ENCODE results near the gene ATP8A2. TPM values are rescaled to one million over a fixed set of nuclear protein-coding genes. Genes with fewer than 3 reads are reported as not detected.

The ATP8A2 gene
- total and polyA plus RNA-seq, 2 of the 8 experiments (the other 6 are each of a cell fraction or from before 2014, with no cell fraction given) = 2.4 to 8.3 TPM

DNA sequence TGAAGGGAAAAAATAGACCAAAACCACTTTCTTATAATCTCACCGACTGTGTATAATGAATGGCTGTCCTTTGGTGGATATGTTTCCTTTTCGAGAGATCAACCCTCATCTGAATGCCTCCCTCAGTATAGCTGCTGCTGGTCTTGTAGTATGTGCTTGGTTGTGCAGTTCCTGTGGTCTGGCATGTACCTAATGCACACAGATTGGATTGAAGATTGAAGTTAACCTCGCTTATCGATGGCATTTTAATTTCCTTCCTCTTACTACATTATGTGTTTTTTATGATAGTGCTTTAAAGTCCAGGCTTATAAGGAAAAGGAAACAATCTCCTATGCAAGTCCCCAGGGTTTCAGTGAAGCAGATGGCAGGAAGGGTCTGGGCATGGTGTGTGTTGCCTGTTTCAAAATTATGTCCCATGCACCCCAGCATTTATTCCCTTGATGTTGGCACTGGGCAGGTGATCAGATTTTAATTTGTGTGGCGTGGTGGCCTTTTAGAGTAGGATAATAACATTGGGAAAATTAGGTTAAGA lies 346.0 kb downstream of the ATP8A2 start:
- Histone ChIP-seq H4K20me1 (replicated peaks in 1 of 2; ENCODE audit: control insufficient read depth in 1 of 2, insufficient read depth in 2 of 2, low read length in 2 of 2) (no peaks in the 10 kb centered on the region), H3K4me3 (ENCODE audit: extremely low read depth in 1 of 4, insufficient read depth in 2 of 4, low read depth in 3 of 4, low read length in 4 of 4) (no peak overlapping the region), H4K91ac (replicated peaks; ENCODE audit: insufficient read length, low read length) (no peak overlapping the region), H3K27ac (ENCODE audit: low read depth, low read length) (no peak overlapping the region), H3K18ac (ENCODE audit: extremely low read depth, low read length) (no peak overlapping the region), H3K4me2 (ENCODE audit: insufficient read depth in 1 of 2, low read depth in 2 of 2, low read length in 2 of 2) (no peak overlapping the region), H2BK15ac (ENCODE audit: low read length) (no peak overlapping the region), H3K56ac (replicated peaks; ENCODE audit: insufficient read length, low read depth, low read length) (no peak overlapping the region), H3K9ac (replicated peaks in 1 of 4; ENCODE audit: extremely low read depth in 1 of 4, low read depth in 3 of 4, low read length in 3 of 4) (no peak overlapping the region), H2BK5ac (ENCODE audit: low read depth, low read length) (no peak overlapping the region), H2AK5ac (ENCODE audit: low read depth, low read length) (no peak overlapping the region), H3K23me2 (ENCODE audit: low read depth, low read length) (no peaks in the 10 kb centered on the region; the same call in 1 of the 2 replicates), H2BK120ac (replicated peaks; ENCODE audit: low read depth, low read length) (no peak overlapping the region), H3K36me3 (ENCODE audit: control insufficient read depth in 2 of 4, insufficient read depth in 4 of 4, low read length in 3 of 4) (no peaks in the 10 kb centered on the region), H3K4ac (replicated peaks; ENCODE audit: insufficient read length, low read depth, low read length) (no peak overlapping the region), H3K9me3 (ENCODE audit: insufficient read depth in 2 of 2, low read depth in 1 of 2, low read length in 1 of 2) (no peaks in the 10 kb centered on the region), H2BK20ac (ENCODE audit: low read length) (no peak overlapping the region), H3K79me2 (ENCODE audit: control insufficient read depth in 1 of 2, insufficient read depth in 2 of 2, low read length in 2 of 2) (no peaks in the 10 kb centered on the region), H3K27me3 (replicated peaks in 1 of 4; ENCODE audit: control insufficient read depth in 3 of 4, extremely low read depth in 1 of 4, insufficient read depth in 3 of 4, low read length in 3 of 4) (no peaks in the 10 kb centered on the region), H2AFZ (ENCODE audit: low read length) (no peak overlapping the region), H4K8ac (ENCODE audit: extremely low read depth, insufficient read depth, low read length) (no peak overlapping the region; the same call in 1 of the 2 replicates), H3K79me1 (ENCODE audit: low read depth, low read length) (no peaks in the 10 kb centered on the region), H3K4me1 (replicated peaks in 1 of 4; ENCODE audit: control insufficient read depth in 3 of 4, insufficient read depth in 4 of 4, low read length in 3 of 4) (no peaks in the 10 kb centered on the region), H3K14ac (ENCODE audit: insufficient read length) (no peak overlapping the region), H2BK12ac (ENCODE audit: low read depth, low read length) (no peak overlapping the region), H3K23ac (ENCODE audit: insufficient read length) (no peak overlapping the region), H4K5ac (ENCODE audit: insufficient read length, low read depth, low read length) (no peak overlapping the region)
- TF ChIP-seq CTBP2 (IDR thresholded peaks at IDR 0.05; ENCODE audit: borderline replicate concordance, insufficient read depth, insufficient read length, low read length) (no peak), HDAC6 (IDR thresholded peaks at IDR 0.05; ENCODE audit: low read depth, low read length) (no peak), SIX5 (IDR thresholded peaks at IDR 0.05; ENCODE audit: low read depth, low read length) (no peak)
- TF ChIP-seq, protein P1, sequence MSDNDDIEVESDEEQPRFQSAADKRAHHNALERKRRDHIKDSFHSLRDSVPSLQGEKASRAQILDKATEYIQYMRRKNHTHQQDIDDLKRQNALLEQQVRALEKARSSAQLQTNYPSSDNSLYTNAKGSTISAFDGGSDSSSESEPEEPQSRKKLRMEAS (IDR thresholded peaks at IDR 0.05) = no peak
- ChIA-PET POLR2A (ENCODE audit: partially characterized antibody) (no interaction called here), CTCF (ENCODE audit: partially characterized antibody) (no interaction called here)
- no peak for DNase-seq (ENCODE audit: low read depth in 1 of 2, low spot score in 2 of 2)
- FAIRE-seq = no peak
- 87% methylated on average over 5 of the region's 5 CpGs; no CpG with 5 or more reads in 1 of the 2 experiments for WGBS, 2 experiments (ENCODE audit: extremely low coverage in 1 of 2, insufficient coverage in 1 of 2, insufficient read length in 1 of 2, insufficient replicate concordance in 2 of 2, low coverage in 1 of 2, low lambda C conversion rate in 2 of 2, missing lambda C conversion rate in 1 of 2)

Data from H1 (cell line).